ENCODE measurements around the gene SPDYE4. TPM values are rescaled to one million over a fixed set of nuclear protein-coding genes. Genes with fewer than 3 reads are reported as not detected.

SPDYE4 gene
- polyA plus RNA-seq, 1 experiment: not detected

GRCh38 chr17:8729421-8729820 lies 28.9 kb downstream of the SPDYE4 start:
- H3K27me3 ChIP-seq (ENCODE audit: control insufficient read depth, insufficient read depth, low read length): no peaks in the 10 kb centered on the region
- H3K4me3 ChIP-seq (ENCODE audit: low read depth, low read length): no peak overlapping the region
- no peak for DNase-seq (ENCODE audit: low read depth, low spot score)
- POLR2A ChIA-PET: no interaction called here
- CTCF ChIA-PET: interaction anchor here (0.8 to 0.9 kb wide), 2 partner anchors 17 to 24 kb away, joined by 3 to 4 read pairs; no protein-coding TSS in a partner anchor
- H3K9me3 ChIP-seq (ENCODE audit: control insufficient read depth, insufficient read depth, low read length): no peaks in the 10 kb centered on the region
- TF ChIP-seq CTCF (IDR thresholded peaks at IDR 0.05; ENCODE audit: low read depth, low read length): no peak
- no peak overlapping the region for H3K27ac ChIP-seq (ENCODE audit: low read depth, low read length)

GRCh38 chr17:8728971-8729370 lies 29.4 kb downstream of the SPDYE4 start:
- ChIA-PET CTCF (interaction anchor here (0.8 to 0.9 kb wide), 2 partner anchors 18 to 24 kb away, joined by 3 to 4 read pairs; no protein-coding TSS in a partner anchor), POLR2A (no interaction called here)
- DNase-seq (ENCODE audit: low read depth, low spot score): no peak
- Histone ChIP-seq H3K9me3 (ENCODE audit: control insufficient read depth, insufficient read depth, low read length) (no peaks in the 10 kb centered on the region), H3K27me3 (ENCODE audit: control insufficient read depth, insufficient read depth, low read length) (no peaks in the 10 kb centered on the region), H3K27ac (ENCODE audit: low read depth, low read length) (no peak overlapping the region), H3K4me3 (ENCODE audit: low read depth, low read length) (no peak overlapping the region)
- TF ChIP-seq CTCF (IDR thresholded peaks at IDR 0.05; ENCODE audit: low read depth, low read length): no peak

- CTCF ChIA-PET: interaction anchor here (0.8 to 0.9 kb wide), 2 partner anchors 18 to 25 kb away, joined by 3 to 4 read pairs; no protein-coding TSS in a partner anchor
- POLR2A ChIA-PET: no interaction called here
- DNase-seq (ENCODE audit: low read depth, low spot score): no peak
- no peaks in the 10 kb centered on the region for H3K27me3 ChIP-seq (ENCODE audit: control insufficient read depth, insufficient read depth, low read length)
- no peak for TF ChIP-seq CTCF (IDR thresholded peaks at IDR 0.05; ENCODE audit: low read depth, low read length)
- H3K9me3 ChIP-seq (ENCODE audit: control insufficient read depth, insufficient read depth, low read length): no peaks in the 10 kb centered on the region
- H3K4me3 ChIP-seq (ENCODE audit: low read depth, low read length): no peak overlapping the region
- H3K27ac ChIP-seq (ENCODE audit: low read depth, low read length): no peak overlapping the region
Measured at GRCh38 chr17:8728251-8728938, 30.0 kb downstream of the SPDYE4 start.

- H3K9me3 ChIP-seq (ENCODE audit: control insufficient read depth, insufficient read depth, low read length): no peaks in the 10 kb centered on the region
- POLR2A ChIA-PET: no interaction called here
Measured at GRCh38 chr17:8726941-8727555, 31.3 kb downstream of the SPDYE4 start.

More at GRCh38 chr17:8726941-8727555, 31.3 kb downstream of the SPDYE4 start:
- peaks cover 2% of the 10 kb centered on the region for H3K27me3 ChIP-seq (ENCODE audit: control insufficient read depth, insufficient read depth, low read length)
- CTCF ChIA-PET: no interaction called here
- DNase-seq (ENCODE audit: low read depth, low spot score): no peak
- TF ChIP-seq CTCF (IDR thresholded peaks at IDR 0.05; ENCODE audit: low read depth, low read length): no peak
- no peak overlapping the region for H3K4me3 ChIP-seq (ENCODE audit: low read depth, low read length)
- no peak overlapping the region for H3K27ac ChIP-seq (ENCODE audit: low read depth, low read length)

Data from AG04450 (cell line).